Activated CD4-positive, CD25-positive, alpha-beta regulatory T cell treated with anti-CD3 and anti-CD28 coated beads, Interleukin-2, amount 50 U/mL, for 24 hours (primary cell): ENCODE results near the gene GALR2.
"Not testable (repeated sequence)": the region's sequence is repeated elsewhere in the genome, so short reads cannot be mapped to it uniquely, and the experiment has no call there.

Experiments used
- ATAC-seq, 2 donors: fragments of 150-1000 bp; cut with Tn5 transposase; one replicate each; pipeline ENCODE4 v1.10.0; 2021; ENCODE audit warnings: mild to moderate bottlenecking in 1 of 2, moderate library complexity in 1 of 2

GALR2 gene, protein sequence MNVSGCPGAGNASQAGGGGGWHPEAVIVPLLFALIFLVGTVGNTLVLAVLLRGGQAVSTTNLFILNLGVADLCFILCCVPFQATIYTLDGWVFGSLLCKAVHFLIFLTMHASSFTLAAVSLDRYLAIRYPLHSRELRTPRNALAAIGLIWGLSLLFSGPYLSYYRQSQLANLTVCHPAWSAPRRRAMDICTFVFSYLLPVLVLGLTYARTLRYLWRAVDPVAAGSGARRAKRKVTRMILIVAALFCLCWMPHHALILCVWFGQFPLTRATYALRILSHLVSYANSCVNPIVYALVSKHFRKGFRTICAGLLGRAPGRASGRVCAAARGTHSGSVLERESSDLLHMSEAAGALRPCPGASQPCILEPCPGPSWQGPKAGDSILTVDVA

DNA sequence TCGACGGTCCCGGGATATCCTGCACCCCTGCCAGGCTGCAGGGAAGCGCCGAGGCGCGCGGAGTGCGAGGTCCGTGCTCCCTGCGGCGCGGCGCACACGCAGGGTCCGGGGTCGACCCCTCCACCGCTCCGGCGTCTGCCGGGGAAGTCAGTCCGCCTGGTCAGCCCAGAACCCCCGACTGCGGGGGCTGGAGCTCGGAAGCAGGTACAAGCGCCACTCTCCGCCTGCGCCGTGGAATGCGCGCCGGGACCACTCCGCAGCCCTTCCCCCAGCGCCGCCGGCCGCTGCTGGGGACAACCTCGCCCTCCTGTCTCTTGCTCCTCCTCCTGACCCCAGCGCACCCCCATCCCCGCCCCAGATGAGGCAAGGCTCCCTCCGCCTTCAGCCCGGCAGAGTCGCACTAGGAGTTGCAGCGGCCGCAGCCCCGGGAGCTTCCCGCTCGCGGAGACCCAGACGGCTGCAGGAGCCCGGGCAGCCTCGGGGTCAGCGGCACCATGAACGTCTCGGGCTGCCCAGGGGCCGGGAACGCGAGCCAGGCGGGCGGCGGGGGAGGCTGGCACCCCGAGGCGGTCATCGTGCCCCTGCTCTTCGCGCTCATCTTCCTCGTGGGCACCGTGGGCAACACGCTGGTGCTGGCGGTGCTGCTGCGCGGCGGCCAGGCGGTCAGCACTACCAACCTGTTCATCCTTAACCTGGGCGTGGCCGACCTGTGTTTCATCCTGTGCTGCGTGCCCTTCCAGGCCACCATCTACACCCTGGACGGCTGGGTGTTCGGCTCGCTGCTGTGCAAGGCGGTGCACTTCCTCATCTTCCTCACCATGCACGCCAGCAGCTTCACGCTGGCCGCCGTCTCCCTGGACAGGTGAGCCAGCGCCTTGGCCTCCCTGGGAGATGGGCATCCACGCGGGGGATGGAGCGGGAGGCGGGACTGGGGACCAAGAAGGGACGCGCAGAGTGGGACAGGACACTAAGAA lies at the start of gene GALR2:
GALR2 (plus strand) TSS at position 392 of the 974 bp plus-strand sequence; CDS start at position 495, 103 bp downstream.
- no peak for ATAC-seq

DNA sequence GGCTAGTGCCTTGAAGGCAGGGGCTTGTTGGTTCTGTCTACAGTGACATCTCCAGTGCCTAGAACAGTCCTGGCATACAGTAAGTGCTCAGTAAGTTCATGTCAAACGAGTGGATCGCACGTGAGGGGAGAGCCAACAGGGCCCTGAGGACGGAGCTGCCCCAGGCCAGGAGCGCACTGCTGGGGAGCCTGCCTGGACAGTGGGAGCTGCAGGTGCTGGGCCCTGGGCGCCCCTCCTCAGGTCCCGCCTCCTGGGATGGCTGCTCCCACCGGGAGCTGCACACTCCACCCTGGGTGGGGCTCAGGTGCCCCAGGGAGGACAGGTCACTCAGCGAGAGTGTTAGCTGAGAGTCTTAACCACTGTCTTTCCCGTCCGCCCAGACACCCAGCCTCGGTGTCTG lies 49.3 kb upstream of the GALR2 start:
- no peak for ATAC-seq

DNA sequence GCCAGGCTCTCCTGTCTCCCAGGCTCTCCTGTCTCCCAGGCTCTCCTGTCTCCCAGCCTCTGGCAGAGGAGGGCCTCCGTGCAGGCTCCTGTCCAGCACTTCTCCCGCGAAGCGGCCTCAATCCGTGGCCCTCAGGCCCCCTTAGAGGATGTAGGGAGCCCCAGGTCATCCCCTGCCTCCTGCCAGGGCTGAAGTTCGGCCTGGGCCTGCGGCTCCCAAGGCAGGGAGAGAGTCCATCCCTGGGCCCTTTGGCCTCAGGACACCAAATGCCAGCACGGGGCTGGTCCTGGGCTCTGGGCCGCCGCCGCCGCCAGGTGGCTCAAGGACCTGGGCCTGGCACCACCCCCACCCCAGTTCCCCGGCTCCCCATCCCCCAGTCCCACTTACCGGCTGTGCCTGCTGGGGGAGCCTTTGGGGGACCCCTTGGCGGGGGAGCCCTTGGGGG lies 47.8 kb upstream of the GALR2 start:
- no peak for ATAC-seq

DNA sequence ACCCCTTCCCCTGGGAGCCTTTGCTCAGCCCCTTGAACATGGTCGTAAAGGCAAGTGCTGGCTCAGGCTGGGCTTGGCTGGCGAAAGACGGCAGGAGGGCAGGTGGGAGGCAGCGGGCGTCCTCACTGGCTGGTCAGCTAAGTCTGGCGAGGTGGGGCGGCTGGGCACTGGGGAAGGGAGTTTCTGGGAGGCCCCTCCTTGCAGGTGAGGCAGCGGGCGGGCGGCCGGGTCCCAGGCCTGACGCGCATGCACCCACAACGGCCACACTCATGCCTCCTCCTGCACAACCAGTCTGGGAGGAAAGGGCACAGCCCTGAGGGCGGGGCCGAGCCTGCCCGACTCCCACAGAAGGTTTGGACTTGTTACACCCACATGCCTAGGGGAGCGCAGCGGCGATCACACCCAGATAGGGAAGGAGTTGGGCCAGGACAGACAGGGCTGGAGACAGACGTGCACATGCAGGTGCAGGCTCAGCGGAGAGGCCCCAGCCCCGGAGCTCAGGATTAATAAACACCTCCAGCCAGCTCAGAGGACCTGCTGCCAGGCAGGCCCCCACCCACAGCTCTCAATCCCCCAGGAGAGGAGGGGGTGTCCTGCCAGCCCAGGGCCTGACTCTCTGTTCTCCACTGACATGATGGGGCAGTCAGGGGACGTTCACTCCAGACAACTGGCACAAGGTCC lies 47.3 kb upstream of the GALR2 start, which contains the start of gene EVPL:
EVPL (minus strand) TSS at position 148 of the 681 bp plus-strand sequence; CDS start at position 40, 108 bp downstream.
- no peak for ATAC-seq

DNA sequence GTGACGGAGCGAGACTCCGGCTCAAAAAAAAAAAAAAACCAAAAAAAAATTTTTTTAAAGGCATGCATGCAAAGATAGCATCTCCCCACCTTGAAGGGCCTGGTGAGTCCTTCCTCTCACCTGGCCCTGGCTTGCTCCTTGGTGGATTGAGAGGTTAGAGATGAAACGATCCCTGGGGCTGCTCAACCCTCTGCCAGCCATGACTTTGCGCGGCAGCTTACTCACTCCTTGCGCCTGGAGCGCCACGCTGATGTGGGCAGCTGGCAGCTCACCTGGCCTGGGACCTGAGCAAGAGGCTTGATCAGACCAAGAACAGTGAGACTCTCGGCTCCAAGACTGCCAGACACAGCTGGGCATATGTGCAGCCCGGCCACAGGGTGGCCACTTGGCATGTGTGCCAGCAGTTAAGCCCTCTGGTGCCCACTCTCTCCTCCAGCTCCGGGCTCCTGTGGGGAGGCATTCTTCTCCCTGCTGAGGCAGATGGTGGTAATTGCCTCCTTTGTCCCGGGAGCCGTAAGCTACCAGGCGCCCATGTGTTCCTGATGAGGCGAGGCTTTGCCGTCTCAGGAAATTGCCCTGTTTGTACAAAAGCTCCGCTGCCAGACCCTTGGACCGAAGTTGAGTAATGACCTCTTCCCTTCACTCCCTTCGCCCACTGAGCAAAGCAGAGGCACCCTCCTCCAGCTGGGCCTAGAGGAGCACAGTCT lies 42.4 kb upstream of the GALR2 start:
- no peak for ATAC-seq

DNA sequence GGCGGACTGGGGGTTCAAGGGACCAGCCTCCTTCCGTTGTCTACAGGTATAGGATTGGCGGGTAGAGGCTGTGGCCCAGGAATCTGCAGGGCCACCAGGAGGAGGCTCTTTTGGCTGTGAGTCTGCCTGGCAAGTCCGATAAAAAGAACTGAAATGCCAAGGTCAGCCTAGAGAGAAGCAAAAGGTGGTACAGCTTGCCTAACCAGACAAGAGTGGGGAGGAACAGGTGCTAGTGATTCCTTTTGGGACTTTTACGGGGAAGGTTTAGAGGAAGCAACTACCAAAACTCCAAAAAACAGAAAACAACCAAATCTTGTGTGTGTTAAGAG lies 41.8 kb upstream of the GALR2 start:
- no peak for ATAC-seq

DNA sequence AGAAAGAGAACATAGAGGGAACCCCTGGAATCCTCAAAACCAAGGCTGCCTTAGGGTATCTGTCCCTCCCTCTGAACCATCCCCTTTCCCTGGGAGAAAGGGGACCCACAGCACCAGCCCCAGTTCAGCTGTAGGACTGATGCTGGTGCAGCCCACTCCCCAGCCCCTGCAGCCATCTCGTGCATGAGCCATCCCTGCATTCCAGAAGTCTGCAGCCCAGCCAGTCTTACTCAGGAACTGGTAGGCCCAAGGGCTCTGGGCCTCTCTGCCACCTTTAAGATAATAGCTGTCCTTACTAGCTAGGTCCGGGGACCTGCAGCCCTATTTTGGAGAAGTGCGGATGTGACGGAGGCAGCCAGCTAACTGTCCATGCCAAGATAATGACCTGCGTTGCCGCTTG lies 41.4 kb upstream of the GALR2 start:
- no peak for ATAC-seq

DNA sequence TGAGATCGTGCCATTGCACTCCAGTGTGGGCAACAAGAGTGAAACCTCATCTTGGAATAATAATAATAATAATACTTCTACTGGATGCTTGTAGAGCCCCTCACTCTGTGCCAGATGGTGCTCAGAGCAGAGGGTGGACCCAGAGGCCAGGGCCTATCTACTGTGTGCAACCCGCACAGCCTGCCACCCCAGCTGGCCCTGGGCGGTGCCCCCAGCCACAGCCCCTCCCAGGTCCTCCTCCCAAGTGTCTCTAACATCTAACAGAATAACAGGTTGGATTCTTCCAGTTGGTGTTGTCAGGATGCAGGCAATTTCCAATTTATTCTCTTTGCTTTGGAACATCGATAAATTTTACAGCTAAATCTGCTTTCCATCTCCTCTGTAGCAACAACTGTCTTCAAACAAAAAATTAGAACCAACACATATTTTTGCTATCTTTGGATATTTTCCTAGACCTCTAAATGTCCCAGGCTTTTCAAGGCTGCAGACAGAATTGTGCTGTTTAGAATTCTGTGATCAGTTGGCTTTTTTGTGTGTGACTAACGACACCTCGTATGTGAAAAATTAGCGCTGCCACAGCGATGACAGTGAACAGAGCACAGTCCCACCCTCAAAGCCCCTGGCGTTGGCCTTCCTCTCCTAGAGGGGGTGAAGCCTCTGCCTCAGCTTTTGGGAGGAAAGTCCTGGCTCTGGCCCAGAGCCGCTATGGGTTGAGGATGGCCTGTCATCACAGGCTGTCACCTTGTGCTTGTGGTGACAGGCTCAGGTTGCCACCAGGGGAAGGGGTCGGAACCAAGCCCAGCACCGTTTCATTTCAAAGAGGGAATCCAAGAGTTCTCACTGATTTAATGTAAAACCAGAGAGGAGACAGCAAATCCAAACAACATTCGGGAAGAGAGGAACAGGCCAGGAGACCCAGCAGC lies 39.9 kb upstream of the GALR2 start:
- ATAC-seq = no peak

DNA sequence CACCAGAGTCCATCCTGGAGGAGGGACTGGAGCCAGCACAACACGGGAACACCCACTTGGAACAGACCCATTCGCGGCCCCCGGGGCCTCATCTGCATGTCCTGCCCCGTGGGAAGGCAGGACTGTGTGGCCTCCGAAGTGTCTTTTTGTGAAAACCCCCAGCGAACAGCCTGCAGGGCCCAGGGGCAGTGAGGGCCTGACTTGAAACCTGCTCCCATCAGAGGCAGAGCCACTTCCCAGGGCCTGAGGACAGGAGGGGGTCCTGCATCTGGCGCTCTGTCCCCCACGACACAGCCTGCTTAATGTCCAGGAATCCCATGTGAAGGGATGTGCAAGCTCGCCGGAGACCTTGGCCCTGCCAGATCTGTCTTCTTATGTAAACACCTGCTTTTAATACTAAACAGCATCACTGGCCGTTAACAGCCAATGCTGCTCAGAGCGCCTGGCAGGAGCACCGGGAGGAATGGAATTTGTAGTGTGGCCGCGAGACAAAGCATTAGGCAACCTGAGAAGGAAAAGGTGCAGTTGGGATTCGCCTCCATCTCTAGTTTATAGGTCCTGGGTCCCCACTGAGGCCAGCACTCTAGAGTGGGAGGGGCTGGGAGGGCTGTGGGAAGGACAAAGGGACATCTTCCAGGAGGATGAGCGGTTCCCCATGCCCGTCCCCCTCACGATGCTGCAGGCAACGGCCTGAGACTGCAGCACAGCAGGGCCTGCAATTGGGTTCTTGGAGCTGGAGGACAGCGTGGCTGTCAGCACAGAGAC lies 37.9 kb upstream of the GALR2 start:
- no peak for ATAC-seq

DNA sequence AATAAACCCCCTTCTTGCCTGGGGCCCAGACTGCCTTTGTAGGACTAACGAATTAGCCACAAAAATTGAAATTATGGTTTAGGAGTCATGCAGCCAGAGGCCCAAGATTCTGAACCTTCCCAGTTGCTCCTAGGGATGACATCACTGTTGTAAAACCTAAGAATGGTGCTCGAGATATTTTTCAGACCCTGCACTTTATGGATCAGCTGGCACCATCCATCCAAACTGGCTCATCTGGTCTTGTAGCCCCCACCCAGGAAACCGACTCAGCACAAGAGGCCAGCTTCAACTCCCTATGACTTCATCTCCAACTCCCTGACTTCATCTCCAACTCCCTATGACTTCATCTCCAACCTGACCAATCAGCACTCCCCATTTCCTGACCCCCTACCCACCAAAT lies 36.5 kb upstream of the GALR2 start:
- ATAC-seq = no peak

DNA sequence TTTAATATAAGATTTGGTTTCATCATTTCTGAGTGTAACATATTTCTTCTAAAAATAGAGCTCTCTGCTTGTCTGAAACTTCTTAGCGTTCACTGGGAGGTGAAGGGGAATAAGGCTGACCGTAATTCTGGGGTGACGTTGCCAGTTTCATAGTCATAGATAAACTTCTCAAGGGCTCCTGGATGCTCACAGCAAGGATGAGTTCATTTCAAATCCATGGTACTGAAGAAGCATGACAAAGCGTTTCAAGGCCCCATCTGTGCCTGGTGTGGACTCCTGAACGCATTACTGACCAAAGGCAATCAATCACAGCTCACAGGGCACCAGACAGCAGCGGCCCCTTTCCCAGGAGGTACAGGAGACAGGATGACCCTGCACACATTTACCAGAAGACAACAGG lies 35.5 kb upstream of the GALR2 start:
- no peak for ATAC-seq

DNA sequence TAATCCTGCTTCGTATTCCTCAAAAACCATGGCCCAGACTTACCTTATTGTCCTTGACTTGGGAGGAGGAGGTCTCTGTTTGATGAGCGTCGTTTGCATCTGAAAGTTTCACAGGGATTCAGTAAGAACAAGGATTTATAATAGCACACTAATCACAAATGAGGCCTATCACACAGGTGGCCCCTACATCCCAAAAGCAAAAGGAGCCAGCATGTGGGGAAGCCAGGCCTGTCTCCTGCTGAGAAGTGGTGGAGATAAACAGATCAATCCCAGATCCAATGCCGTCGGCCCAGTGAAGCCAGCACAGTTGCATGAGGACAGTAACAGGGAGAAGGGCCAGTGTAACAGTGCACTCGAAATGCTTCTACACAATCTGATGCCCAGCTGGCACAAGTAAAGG lies 34.2 kb upstream of the GALR2 start:
- no peak for ATAC-seq

DNA sequence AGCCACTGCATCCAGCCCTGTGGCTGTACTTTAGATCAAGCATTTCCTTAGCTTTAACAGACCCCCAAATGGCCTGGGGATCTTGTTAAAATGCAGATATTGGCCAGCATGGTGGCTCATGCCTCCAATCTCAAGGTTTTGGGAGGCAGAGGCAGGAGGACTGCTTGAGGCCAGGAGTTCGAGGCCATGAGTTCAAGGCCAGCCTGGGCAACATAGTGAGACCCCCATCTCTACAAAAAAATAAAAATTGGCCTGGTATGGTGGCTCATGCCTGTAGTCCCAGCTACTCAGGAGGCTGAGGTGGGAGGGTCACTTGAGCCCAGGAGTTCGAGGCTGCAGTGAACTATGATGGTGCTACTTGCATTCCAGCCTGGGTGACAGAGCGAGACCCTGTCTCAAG lies 31.7 kb upstream of the GALR2 start:
- ATAC-seq = not testable (repeated sequence)

DNA sequence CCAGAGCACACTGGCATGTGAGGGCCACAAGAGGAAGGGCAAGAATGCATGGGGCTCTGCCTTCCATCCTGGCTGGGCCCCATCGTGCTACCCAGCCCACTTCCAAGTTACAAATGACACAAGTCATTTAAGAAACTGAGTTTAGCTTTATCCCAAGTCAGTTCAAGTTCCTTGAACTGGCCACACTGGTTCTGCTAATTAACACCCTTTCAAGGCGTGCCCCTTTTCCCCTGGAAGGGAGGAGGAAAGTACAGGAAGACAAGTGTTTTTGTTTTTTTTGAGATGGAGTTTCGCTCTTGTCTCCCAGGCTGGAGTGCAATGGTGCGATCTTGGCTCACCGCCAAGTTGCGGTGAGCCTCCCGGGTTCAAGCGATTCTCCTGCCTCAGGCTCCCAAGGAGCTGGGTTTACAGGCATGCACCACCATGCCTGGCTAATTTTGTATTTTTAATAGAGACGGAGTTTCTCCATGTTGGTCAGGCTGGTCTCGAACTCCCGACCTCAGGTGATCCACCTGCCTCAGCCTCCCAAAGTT lies 30.0 kb upstream of the GALR2 start:
- ATAC-seq = not testable (repeated sequence)

DNA sequence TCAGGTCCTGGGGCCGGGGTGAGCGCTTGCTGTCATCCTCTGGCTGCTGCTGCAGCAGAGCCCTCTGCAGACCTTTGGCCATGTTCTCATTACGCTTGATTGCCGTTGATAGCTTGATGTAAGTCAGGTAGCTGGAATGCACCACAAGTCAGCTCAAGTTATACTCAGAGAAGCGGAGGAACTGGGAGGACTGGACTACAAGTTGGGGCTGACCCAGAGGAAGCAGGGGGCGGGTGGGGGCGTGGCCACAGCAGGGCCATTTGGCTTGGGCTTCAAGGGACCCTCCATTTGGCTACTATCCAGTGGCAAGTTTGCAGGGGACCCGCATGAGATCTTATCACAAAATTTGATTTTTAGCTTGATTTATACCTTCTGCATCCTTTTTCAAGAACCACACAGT lies 28.5 kb upstream of the GALR2 start:
- no peak for ATAC-seq

DNA sequence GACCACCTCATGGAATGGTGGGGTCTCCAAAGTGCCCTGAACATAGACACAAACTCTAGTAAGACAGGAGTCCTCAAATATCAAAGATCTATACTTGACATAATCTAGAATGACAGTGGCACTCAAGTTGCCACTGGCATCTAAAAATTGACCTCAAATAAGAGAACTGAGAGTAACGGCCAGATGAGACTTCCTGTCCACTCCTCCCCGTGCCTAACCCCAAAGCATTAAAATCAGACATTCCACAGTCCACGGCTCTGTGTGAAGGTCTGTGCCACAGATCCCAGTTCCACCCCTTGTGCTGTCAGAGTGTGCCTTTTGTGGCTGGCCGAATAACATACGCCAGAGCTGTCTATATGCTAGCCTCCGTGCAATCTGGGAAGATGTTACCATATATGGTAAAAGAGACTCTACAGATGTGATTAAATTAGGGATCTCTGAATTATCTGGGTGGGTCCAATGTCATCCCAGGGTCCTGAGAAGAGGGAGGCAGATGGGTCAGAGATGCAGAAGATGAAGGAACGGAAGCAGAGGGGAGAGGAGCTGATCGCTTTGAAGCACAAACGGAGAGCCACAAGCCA lies 26.5 kb upstream of the GALR2 start:
- no peak for ATAC-seq

DNA sequence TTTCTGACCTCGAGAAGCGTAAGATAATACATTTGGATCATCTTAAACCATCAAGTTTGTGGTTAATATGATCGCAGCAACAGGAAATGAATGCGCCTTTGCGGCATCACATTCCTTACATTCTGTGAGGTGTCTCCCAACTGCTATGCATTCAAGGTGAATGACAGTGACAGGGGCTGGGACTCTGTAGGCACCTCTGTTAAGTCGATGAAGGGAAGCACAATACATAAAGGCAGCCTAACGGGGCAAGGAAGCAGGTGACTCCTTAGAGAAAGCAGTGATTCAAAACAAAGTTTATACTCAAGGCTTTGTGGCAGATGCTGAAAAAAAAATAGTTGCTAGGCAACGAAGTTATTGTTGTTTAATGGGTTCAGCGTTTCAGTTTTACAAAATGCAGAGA lies 25.9 kb upstream of the GALR2 start:
- peak in 1 of 2 donors; percentile 45 for ATAC-seq

DNA sequence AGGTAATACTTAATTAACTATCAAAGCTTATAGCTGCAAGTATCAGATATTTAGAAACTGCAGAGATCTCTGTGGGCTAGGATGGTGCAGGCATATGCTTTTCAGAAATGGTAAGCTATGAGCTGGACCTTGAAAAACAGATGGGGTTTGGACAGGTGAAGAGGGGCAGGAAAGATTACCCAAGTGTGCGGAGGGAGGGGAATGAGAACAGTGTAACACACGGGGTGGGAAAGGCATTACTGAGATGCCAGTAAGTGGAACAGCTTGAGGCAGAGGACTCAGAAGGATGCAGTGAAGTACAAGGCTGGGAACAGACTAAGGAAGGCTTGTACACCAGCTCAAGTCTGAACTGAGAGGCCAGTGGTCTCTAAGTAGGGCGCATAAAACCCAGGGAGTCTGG lies 25.3 kb upstream of the GALR2 start:
- no peak for ATAC-seq

DNA sequence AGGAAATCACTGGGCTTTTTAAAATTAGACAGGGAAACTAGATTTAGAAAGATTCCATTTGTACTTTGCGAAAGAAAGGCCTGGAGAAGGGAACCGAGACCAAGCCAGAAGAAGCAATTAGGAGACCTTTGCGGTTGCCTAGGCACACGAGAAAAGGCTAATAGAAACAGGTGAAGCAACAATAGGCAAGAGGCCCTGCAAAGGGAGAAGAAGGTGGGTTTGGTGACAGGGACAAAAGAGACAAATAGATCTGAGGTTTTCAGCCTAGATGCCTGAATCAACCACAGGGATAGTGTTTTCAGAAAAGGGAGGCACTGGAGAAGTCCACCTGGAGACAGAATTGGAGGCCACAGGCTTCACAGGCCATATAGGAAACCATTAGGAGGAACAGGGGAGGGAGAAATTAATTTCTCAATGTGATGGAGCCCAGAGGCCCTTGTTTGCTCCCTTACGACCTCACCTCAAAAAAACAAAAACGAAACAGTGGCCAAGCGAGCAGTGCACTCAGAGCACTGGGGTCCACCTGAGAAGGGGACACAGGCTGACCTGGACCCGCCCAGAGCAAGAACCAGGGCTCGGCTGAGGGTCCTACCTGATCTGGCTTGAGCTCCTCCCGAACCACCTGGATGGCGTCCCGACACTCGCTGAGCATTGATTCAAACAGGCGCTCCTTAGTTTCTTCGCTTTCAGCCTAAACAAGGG lies 24.6 kb upstream of the GALR2 start:
- no peak for ATAC-seq
